HepG2 (cell line): ENCODE data around the gene TTN. TPM values are rescaled to one million over a fixed set of nuclear protein-coding genes. Genes with fewer than 3 reads are reported as not detected.

ENCODE experiments used
- ATAC-seq: fragments of 200-7000 bp; cut with Tn5 transposase; 3 replicates; pipeline ENCODE4 v1.9.1; 2020; ENCODE audit warnings: mild to moderate bottlenecking, moderate library complexity
- BruUV-seq: library from RNA; stranded (reverse); fragments of 400-500 nt; replicated peaks from 2 replicates; lab custom pipeline; 2021; lab: Mats Ljungman, UMichigan
- CTCF ChIA-PET: fragments of 300-600 bp; formaldehyde crosslinking; extraction: SDS; loops from one replicate; lab custom pipeline; 2021; ENCODE audit warnings: low total read pairs, inconsistent platforms, low intra/inter-chr PET ratio; lab: Yijun Ruan, JAX
- POLR2A ChIA-PET: fragments of 350-600 bp; sonication (Branson Sonifier 250); formaldehyde crosslinking; loops from one replicate; lab custom pipeline; 2020; ENCODE audit warnings: antibody characterized with exemption, inconsistent platforms; lab: Yijun Ruan, JAX
- DNase-seq: peaks from one replicate; pipeline ENCODE4 v3.0.0-alpha.2; 2015; ENCODE audit warnings: low spot score
- FAIRE-seq: peaks from 3 replicates; lab custom pipeline; 2011; peaks lifted over from hg19 to GRCh38; lab: Jason Lieb, UNC
- H2AFZ ChIP-seq: one replicate; pipeline ENCODE4 v1.6.1; 2011; ENCODE audit warnings: low read length, inconsistent platforms
- H3K27ac ChIP-seq: fragments of 300-600 bp; 3 replicates; pipeline ENCODE4 v1.8.0; 2011; ENCODE audit warnings: mixed run types, mild to moderate bottlenecking, mixed read lengths, low read length, inconsistent platforms; ENCODE audit not compliant: insufficient read depth; ENCODE audit errors: extremely low read length
- H3K27me3 ChIP-seq, 2 experiments: fragments of 200-600 bp in 1 of 2; 2 replicates in 1 of 2; 3 replicates in 1 of 2; pipeline versions ENCODE4 v1.6.0 to v1.8.0; 2011; ENCODE audit warnings: low read length in 2 of 2, mild to moderate bottlenecking in 2 of 2, moderate library complexity in 2 of 2, inconsistent platforms in 1 of 2; ENCODE audit not compliant: insufficient read depth in 2 of 2, control insufficient read depth in 1 of 2
- H3K36me3 ChIP-seq, 2 experiments: fragments of 200-600 bp in 1 of 2; replicated peaks in 1 of 2; 2 replicates in 1 of 2; 3 replicates in 1 of 2; pipeline versions ENCODE4 v1.5.1 to v1.8.0; 2011; ENCODE audit warnings: low read length in 2 of 2, inconsistent platforms in 1 of 2; ENCODE audit not compliant: insufficient read depth in 2 of 2, control insufficient read depth in 1 of 2
- H3K4me1 ChIP-seq: 2 replicates; pipeline ENCODE4 v1.5.1; 2012; ENCODE audit warnings: low read length, inconsistent platforms; ENCODE audit not compliant: insufficient read depth
- H3K4me2 ChIP-seq: 2 replicates; pipeline ENCODE4 v1.6.0; 2011; ENCODE audit warnings: low read depth, low read length, inconsistent platforms
- H3K4me3 ChIP-seq, 3 experiments: fragments of 200-600 bp in 1 of 3; sonication (generic), shearing (Covaris generic) in 1 of 3; replicated peaks in 1 of 3; 2 replicates each; pipeline ENCODE4 v1.5.1; 2011 to 2016; ENCODE audit warnings: low read length in 3 of 3, inconsistent platforms in 2 of 3, low read depth in 2 of 3, mild to moderate bottlenecking in 2 of 3, control low read depth in 1 of 3, mixed read lengths in 1 of 3; ENCODE audit not compliant: insufficient read depth in 1 of 3
- H3K79me2 ChIP-seq: one replicate; pipeline ENCODE4 v1.6.1; 2011; ENCODE audit warnings: low read length, inconsistent platforms; ENCODE audit not compliant: insufficient read depth
- H3K9ac ChIP-seq: 2 replicates; pipeline ENCODE4 v1.6.0; 2011; ENCODE audit warnings: mild to moderate bottlenecking, low read depth, low read length, inconsistent platforms; ENCODE audit not compliant: insufficient read depth
- H3K9me3 ChIP-seq: 2 replicates; pipeline ENCODE4 v1.5.1; 2012; ENCODE audit warnings: mild to moderate bottlenecking, low read length
- H4K20me1 ChIP-seq: 2 replicates; pipeline ENCODE4 v1.6.0; 2011; ENCODE audit warnings: inconsistent platforms, mild to moderate bottlenecking, low read length, moderate library complexity; ENCODE audit not compliant: insufficient read depth
- POLR2AphosphoS2 ChIP-seq: IDR thresholded peaks from 2 replicates; pipeline ENCODE4 v1.6.1; 2011; ENCODE audit warnings: low read depth, low read length, improper control_type of control experiment
- RAD21 ChIP-seq: fragments of 450-650 bp; formaldehyde crosslinking; IDR thresholded peaks from 2 replicates; pipeline ENCODE4 v1.5.0; 2020; ENCODE audit warnings: mild to moderate bottlenecking
- SNAI1 ChIP-seq: sonication (generic); formaldehyde crosslinking; IDR thresholded peaks from 2 replicates; pipeline ENCODE4 v1.5.0; 2020; ENCODE audit warnings: mild to moderate bottlenecking, missing genetic modification reagents, borderline replicate concordance
- TFAP4 ChIP-seq: sonication (generic); IDR thresholded peaks from 2 replicates; pipeline ENCODE4 v1.6.1; 2016; ENCODE audit warnings: low read depth, borderline replicate concordance
- ZFYVE20 ChIP-seq: sonication (generic); formaldehyde crosslinking; IDR thresholded peaks from 2 replicates; pipeline ENCODE4 v1.8.0; 2023; ENCODE audit warnings: low read depth, mild to moderate bottlenecking, moderate library complexity, missing genetic modification reagents, borderline replicate concordance
- ZNF510 ChIP-seq: sonication (generic); formaldehyde crosslinking; IDR thresholded peaks from 2 replicates; pipeline ENCODE4 v1.4.0; 2020; ENCODE audit warnings: low read depth, mild to moderate bottlenecking, missing genetic modification reagents
- ZNF598 ChIP-seq: sonication (generic); formaldehyde crosslinking; IDR thresholded peaks from 2 replicates; pipeline ENCODE4 v1.5.1; 2020; ENCODE audit warnings: mild to moderate bottlenecking, missing genetic modification reagents, borderline replicate concordance
- ZNF607 ChIP-seq: sonication (generic); formaldehyde crosslinking; IDR thresholded peaks from 2 replicates; pipeline ENCODE4 v1.5.1; 2020; ENCODE audit warnings: missing genetic modification reagents, mild to moderate bottlenecking, borderline replicate concordance
- in situ Hi-C: cut with HindIII; loops from 2 replicates; pipeline ENCODE4 v1.10.0; 2017; ENCODE audit warnings: low pct_unique_long_range_greater_than_20kb; ENCODE audit not compliant: extremely low pct_ligation_motif_present
- intact Hi-C: fragments of 100-400 bp; cut with micrococcal nuclease; formaldehyde crosslinking; loops from one replicate; pipeline ENCODE4 v1.10.0; 2022; ENCODE audit not compliant: unreplicated experiment
- polyA plus RNA-seq, 8 experiments: library from polyadenylated mRNA; depleted of rRNA in 3 of 8; stranded (reverse) in 7 of 8; unstranded in 1 of 8; fragments of >200 nt; fragmentation: Illumina TruSeq in 4 of 8; extraction: Trizol in 4 of 8; gene quantifications; 2 replicates each; pipeline versions ENCODE4 v1.2.1 to v1.2.3, GENCODE V29; 2011 to 2016; ENCODE audit warnings: low read depth in 4 of 8, missing spikeins in 1 of 8, mixed read lengths in 1 of 8; ENCODE audit not compliant: insufficient read depth in 1 of 8
- total RNA-seq, 5 experiments: library from RNA; depleted of rRNA; stranded (reverse); fragments of >200 nt; fragmentation: Illumina TruSeq; extraction: Trizol; gene quantifications; 2 replicates each; pipeline ENCODE4 v1.2.3, GENCODE V29; 2016; ENCODE audit warnings: low read depth in 1 of 5

The TTN gene
- total and polyA plus RNA-seq, 2 of the 13 experiments (the other 11 are each of a cell fraction or from before 2014, with no cell fraction given): under 0.01 TPM

GRCh38 chr2:178476477-178476876 is 330.7 kb downstream of the TTN start:
- FAIRE-seq (no peak), DNase-seq (no peak), ATAC-seq (no peak)
- Histone ChIP-seq H3K27me3 (no peaks in the 10 kb centered on the region; a peak in 1 of 5 replicates), H3K79me2 (peaks cover 29% of the 10 kb centered on the region), H3K4me1 (peaks cover 24% of the 10 kb centered on the region), H3K27ac (no peak overlapping the region), H3K9ac (no peak overlapping the region), H4K20me1 (peaks cover 4% of the 10 kb centered on the region; the same call in 1 of the 2 replicates), H3K9me3 (no peaks in the 10 kb centered on the region), H2AFZ (no peak overlapping the region), H3K4me3 (no peak overlapping the region; a peak in 2 of 6 replicates), H3K4me2 (peak overlapping the region; percentile 91), H3K36me3 (no peaks in the 10 kb centered on the region)
- intact Hi-C loops (no loop called here), in situ Hi-C loops (no loop called here)
- no TSS peak for BruUV-seq
- POLR2A ChIA-PET: interaction anchor here (1.2 to 1.9 kb wide), 2 partner anchors 26 to 48 kb away, joined by 3 to 7 read pairs; partner anchors contain the start of genes PJVK and PRKRA
- TF ChIP-seq ZNF598 (CRISPR knock-in tag) (no peak), POLR2AphosphoS2 (no peak), ZFYVE20 (CRISPR knock-in tag) (no peak), ZNF510 (CRISPR knock-in tag) (no peak), TFAP4 (no peak), RAD21 (CRISPR knock-in tag) (no peak), ZNF607 (CRISPR knock-in tag) (no peak), SNAI1 (CRISPR knock-in tag) (no peak)
- CTCF ChIA-PET: no interaction called here

Other genes with a start within 250 kb of the TTN start
- gene CCDC141, start 242.7 kb upstream of the TTN start, total RNA-seq (2016; rRNA removed; fragmentation: Illumina TruSeq; extraction: Trizol): not detected in 2 replicates
- not detected in 2 replicates for gene CCDC141, start 242.7 kb upstream of the TTN start, polyA plus RNA-seq (2011; rRNA removed)